ENCODE data around the gene RALGDS.
A peak's percentile ranks its signal among the peaks of the same experiment; 100 is the strongest.

RALGDS gene

DNA sequence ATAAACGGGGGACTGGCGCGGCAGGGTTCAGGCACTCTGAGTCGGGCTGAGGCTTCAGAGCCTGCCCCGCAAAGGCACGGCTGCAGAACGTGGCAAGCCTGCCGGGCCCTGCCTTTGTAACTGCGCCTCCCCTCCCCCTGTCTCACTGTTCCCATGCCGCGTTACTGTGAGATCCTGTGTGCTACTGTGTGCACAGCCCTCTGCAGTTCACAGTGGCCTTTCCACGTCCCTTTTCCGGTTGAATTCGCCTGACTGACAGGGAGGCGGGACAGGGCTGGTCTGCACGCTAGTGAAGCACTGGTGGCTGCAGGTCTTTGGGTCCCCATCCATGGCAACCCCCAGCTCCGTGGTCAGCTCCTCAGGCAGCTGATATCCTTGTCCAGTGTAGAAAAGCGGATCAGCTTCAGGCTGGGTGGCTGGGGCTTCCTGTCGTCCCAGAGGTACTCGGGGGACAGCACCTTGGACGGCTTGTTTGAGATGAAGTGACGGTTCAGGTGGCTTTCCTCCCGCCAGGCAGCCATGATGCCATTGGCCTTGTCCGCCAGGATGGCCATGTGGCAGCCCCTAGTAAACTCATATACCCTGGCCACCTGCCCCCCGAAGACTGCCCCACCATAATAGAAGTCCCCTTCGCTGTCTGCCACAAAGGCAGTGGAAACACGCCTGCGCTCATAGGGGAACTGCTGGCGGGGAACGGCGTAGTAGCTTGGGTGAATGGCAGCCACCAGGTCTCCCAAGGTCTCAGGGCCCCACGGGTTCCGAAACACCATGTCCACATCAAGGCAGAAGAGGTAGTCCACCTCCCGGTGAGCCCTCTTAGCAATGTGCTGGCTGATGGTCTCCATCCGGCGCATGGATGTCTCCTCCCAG, 32.4 kb upstream of the RALGDS start:
- in situ Hi-C loops (cut with HindIII; ENCODE audit: low pct_ligation_motif_present, low pct_unique_long_range_greater_than_20kb, low sequenced_read_pairs) = no loop called here
- no peak for DNase-seq

DNA sequence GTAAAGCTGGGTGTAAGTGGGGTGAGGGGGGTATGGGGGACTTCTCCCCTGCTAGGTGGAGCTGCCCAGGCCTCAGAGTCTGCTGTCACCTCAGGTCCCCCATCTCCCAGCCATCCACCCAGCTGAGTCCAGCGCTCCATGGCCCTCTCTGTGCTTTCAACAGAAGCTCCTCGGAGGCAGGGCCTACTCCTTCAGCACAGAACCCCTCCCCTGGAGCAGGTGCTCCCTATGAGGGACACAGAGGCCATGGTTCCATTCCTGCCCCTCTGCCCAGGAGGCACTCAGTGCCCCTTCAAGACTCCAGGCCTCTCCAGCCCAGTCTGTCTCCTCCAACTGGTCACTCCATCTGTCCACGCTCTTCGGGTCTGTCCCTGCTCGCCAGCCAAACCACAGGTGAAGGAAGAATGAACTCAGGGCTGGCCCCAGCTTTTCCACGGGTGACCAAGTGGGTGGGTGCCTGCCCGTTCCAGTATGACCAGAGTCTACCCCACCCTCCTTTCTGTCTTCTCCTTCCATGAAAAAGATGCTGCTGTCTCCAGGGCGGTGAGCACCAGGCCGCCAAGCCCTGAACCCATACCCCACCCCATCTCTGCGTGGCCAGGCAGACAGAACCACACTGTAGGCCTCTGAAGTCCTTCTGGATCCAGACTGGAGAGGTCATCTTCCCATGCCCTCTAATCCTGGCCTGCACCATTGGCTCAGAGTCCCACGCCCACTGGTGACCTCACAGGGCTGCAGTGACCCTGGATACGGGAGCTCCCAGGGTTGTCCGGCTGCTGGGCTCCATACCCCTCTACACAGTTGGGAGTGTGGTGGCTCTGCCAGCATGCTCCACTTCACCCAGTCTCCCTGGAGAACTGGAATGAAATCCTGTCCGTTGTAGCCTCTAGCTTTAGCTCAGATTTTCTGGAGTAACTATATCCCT, 30.8 kb upstream of the RALGDS start:
- in situ Hi-C loops (cut with HindIII; ENCODE audit: low pct_ligation_motif_present, low pct_unique_long_range_greater_than_20kb, low sequenced_read_pairs) = no loop called here
- no peak for DNase-seq

DNA sequence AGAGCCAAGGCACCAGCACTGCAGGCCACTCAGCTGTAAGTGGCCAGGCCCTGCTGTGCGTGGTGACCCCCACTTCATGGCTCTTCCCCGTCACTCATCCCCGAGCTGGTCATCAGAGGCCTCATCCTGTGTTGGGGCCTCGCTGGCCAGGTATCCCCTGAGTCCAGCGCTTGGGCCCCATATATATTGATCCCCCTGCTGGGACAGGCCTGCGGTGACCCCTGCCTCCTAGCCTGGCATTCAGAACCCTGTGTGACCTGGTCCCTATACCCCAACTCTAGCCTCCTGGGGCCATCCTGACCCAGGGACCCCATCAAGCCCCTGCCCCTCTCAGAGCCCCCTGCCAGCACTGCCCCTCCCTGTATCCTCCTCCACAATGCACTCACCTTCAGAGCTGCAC, 30.0 kb upstream of the RALGDS start:
- in situ Hi-C loops (cut with HindIII; ENCODE audit: low pct_ligation_motif_present, low pct_unique_long_range_greater_than_20kb, low sequenced_read_pairs) = no loop called here
- no peak for DNase-seq

DNA sequence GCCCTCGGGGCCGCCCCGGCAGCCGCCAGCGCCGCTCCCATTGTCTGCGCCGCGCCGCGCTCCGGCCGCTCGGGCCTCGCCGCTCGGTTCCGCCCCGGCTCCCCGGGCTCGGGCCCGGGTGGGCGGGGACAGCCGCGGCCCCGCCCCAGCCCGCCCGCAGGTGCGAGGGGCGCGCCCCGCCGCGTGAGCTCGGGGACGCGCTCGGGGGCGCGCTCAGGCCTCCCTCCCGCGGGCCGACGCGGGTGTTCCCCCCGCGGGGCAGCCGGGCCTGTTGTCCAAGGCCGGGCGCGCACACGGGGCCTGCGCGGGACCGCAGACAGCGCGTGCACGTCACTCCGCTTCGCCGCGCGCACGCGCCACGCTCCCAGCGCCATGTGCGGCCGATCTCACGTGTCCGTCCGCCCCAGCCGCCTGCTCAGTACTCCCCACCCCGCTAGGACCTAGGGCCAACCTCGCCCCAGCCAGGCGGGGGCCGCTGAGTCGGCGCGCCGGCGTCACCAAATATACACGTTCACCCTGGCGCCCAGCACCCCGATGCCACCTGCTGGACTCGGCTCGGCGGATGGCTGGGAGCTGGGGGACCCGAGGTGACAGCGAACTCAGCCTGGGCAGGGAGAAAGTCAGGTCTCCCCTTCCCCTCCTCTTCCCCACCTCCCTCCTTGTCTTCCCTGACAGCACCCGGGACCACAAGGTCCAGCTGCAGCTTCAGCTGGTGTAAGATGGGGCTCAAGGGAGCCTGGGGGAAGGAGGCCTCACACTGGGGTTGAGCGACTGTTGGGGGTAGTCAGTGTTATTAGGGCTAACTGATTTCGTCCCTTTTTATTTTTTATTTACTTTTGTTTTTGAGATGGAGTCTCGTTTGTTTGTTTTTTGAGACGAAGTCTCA, 28.3 kb upstream of the RALGDS start:
- peak; percentile 87 for DNase-seq
- in situ Hi-C loops (cut with HindIII; ENCODE audit: low pct_ligation_motif_present, low pct_unique_long_range_greater_than_20kb, low sequenced_read_pairs) = no loop called here

DNA sequence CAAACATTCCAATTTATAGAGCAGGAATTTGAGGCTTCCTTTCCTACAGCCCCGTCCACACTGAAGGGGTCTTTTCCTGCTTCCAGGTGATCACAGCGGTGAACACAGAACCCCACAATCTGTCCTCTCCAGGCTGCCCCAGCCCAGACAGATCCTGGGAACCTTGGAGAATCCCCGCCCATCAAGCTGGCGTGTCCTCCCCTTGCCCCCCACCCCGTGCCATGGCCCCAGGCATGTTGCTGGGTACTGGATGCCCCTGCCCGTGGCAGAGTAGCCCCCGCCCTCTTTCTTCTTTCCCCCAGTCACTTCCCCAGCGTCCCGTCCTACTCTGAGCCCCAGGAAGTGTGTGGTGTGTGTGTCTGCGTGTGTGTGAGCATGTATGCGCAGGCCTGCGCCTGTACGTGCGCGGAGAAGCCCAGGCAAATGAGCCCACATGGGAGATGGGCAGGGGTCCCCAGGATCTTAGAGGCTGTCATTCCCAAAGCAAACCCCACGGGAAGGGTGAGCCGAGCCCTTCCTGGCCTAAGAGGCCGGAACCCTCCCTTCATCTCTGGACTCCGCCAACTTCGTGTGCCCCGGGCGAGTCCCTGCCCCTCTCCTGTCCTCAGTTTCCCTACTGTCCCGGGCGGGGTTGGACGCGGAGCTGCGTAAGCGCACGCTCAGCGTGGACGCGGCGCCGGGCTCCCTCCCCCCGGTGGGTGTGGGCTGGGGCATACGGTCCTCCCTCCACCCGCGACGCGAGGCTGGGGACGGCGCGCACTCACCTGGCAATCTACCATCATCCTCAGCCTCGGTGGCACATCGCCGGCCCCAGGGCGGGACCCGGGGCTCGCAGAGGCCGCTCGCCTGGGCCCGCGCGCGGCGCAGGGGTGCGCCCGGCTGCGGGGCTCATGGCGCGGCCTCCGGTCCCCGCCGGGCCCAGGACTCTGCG, 27.4 kb upstream of the RALGDS start:
- in situ Hi-C loops (cut with HindIII; ENCODE audit: low pct_ligation_motif_present, low pct_unique_long_range_greater_than_20kb, low sequenced_read_pairs) = no loop called here
- DNase-seq = peak; percentile 19

DNA sequence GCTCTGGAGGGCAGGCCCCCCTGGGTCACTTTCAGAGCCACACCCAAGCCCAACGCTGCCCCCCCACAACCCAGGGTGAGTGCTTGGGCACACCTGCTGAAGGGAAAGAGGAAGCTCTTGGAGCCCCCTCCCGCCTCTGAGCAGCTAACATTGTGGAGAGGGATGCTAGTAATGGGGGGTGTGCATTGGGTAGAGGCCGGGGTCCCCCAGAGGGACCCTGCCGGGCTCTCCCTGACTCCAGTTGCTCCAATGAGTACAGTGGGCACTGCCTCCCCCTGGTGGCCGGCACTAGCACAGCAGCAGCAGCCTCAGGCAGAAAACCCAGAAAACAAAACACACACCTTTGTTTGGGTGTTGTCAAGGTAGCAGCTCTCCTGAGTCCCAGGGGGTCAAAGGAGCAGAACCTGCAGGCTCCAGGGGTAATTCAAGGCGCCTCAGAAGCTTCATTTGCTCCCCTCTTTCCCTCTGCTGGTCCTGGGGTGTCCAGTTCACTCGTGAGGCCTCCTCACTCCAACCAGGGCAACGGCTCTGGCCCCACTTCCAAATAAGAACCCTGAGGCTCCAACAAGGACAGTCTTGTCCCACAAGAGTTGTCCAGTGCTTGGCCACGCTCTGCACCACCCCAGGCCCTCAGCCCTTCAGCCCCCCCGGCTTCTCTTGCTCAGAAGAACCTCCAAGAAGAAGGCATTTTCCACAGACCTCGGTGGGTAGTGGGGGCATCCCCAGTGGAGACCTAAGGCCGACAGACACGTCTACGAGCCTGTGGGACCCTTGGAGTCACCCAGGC, 26.6 kb upstream of the RALGDS start:
- in situ Hi-C loops (cut with HindIII; ENCODE audit: low pct_ligation_motif_present, low pct_unique_long_range_greater_than_20kb, low sequenced_read_pairs) = no loop called here
- DNase-seq = peak; percentile 58

DNA sequence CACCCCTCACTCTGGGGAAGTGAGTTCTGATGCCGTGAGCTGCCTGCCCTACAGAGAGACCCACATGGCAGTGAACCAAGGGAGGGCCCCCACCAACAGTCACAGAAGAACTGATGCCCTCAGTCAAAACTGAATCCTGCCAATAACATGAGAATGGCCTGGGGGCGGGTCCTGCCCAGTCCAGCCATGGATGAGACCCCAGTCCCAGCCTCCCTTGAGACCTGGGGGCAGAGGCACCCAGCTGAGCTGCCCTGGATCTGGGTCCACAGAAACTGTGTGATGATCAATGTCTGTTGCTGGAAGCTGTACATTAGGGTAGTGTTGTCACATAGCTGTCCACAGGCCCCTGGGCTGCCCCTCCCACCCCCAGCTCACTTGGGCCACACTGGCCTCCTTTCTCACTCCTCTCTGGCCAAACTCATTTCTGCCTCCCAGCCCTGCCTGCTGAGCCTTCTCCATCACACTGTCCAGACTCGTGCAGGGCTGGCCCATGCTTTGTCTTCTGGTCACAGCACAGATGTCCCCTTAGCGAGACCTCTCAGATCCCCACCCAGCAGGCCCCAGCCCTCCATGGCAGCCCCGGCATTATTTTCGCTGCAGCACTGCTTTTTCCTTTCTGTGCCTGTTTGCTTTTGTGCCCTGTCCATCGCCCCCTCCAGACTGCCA, 25.8 kb upstream of the RALGDS start:
- in situ Hi-C loops (cut with HindIII; ENCODE audit: low pct_ligation_motif_present, low pct_unique_long_range_greater_than_20kb, low sequenced_read_pairs) = no loop called here

DNA sequence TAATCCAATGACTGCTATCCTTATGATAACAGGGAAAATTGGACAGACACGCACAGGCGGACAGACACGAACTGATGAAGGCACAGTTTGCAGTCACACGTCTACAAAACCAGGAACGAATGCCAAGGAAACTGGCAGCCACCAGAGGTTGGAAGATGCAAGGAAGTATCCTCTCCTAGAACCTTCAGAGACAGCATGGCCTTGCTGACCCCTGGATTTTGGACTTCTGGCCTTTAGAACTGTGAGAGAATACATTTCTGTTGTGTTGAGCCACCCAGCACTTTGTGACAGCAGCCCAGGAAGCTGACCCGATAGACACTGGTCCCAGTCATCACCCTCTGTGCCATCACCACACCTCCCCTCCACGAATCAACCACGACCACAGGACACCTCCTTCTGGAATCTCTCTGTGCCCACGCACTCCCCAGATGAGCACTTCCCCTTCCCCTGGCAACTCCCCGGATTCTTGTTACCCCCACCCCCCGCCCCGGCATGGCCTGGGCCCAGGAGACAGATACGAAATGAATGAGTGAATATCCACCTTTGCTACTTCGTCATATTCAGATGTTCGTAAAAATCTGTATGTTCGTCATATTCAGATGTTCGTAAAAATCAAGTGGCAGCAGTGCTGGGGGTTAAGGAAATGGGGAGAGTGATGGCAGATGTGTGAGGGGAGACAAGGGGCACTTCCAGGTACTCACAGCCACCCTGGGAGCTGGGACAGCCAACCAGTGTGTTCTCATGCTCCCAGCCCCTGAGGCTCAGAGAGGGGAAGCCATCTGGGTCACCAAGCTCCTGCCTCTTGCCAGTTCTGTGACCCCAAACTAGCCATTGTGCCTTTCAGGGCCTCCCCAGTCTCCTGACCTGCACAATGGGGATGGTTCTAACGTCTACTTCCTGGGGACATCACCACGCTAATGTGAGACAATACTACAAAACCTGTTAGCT, 24.1 kb upstream of the RALGDS start:
- in situ Hi-C loops (cut with HindIII; ENCODE audit: low pct_ligation_motif_present, low pct_unique_long_range_greater_than_20kb, low sequenced_read_pairs) = no loop called here
- no peak for DNase-seq

More for the DNA sequence above, 25.8 kb upstream of the RALGDS start:
- no peak for DNase-seq

DNA sequence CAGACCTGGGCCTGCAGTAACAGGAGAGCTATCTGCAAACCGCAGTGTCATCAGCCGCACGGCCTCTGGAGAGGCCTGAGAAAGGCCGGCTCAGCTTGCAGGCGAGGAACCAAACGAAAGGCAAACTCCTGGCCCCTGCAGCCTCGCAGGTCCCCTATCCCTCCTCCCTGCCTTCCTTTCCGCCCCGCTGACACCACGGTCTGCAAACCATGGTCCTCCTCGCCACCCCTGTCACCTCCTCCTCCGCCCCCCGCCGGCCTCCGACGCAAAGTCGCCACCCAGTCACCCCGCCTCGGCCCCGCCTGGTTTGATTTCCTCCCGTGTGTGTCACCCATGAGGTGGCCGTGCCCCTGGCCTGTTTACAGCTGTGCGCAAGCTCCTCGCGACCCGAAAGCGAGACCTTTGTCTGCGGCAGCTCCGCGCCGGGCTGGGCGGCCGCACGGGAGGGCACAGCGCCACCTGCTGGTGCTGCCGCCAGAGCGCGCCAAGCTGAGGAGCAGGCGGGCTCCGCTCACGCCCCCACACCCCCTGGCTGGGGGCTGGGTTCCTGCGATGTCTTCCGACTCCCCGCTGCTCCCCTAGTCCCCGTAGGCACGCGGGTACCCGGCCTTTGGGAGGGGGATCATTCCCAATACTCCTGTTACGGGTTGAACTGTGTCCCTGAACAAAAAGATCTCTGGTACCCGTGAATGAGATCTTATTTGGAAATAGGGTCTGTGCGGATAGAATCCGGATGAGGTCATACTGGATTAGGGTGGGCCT, 23.3 kb upstream of the RALGDS start:
- in situ Hi-C loops (cut with HindIII; ENCODE audit: low pct_ligation_motif_present, low pct_unique_long_range_greater_than_20kb, low sequenced_read_pairs) = no loop called here
- DNase-seq = peak; percentile 65

DNA sequence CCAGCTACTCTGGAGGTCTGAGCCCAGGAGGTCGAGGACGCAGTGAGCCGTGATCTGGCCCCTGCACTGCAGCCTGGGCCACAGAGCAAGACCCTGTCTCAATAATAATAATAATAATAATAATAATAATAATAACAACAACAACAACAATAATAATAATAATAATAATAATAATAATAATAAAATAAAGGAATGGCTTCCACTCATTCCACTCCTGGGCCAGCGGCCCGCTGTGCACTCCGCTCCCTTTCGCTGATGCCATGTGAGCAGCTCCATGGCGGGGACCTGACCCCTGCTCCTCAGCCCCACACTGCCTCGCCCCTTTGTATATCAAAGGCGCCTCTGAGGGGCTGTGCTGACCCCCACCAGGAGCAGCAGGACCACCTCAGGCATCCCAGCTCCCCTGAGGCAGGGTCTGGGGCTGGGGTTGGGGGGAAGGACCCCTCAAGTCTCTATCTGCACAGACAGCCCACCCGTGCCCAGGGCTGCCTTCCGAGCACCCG, 22.6 kb upstream of the RALGDS start:
- in situ Hi-C loops (cut with HindIII; ENCODE audit: low pct_ligation_motif_present, low pct_unique_long_range_greater_than_20kb, low sequenced_read_pairs) = no loop called here
- no peak for DNase-seq

DNA sequence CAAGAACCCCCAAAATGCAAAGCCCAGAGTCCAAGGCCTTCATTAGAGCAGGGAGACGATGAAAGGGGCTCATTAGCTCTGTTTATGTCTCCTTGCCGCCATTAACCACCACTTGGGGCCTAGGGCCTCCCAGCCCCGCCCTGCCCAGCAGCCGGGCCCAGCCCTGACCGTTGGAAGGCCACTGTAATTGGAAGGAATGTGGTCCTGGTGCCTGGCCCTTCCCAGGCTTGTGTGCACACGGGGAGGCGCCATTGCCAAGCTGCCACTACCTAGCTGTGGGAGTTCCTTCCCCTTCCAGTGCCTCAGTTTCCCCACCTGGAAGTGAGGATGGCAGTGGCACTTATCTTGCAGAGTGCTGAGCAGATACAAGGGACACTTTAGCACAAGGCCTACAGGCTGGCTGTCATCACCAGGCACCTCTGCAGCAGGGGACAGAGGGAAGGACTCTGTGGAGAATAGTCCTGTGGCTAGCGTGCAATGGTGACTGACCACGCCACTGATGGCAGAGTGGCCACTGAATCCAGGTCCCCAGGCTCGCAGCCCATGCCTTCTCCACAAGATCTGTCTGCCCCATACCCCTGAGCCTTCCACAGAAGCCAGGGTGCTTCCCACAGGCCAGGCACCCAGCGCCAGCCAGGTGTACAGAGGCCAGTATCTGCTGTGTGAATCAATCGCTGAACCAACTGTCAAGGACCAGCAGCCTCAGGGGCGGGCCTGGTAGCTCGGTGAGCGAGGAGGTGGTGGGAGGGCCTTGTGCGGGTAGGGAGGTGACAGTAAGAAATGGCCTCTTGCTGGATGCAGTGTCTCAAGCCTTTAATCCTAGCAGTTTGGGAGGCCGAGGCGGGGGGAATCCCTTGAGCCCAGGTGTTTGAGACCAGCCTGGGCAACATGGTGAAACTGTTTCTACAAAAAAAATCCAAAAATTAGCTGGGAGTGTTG, 21.9 kb upstream of the RALGDS start:
- in situ Hi-C loops (cut with HindIII; ENCODE audit: low pct_ligation_motif_present, low pct_unique_long_range_greater_than_20kb, low sequenced_read_pairs) = no loop called here
- DNase-seq = no peak

DNA sequence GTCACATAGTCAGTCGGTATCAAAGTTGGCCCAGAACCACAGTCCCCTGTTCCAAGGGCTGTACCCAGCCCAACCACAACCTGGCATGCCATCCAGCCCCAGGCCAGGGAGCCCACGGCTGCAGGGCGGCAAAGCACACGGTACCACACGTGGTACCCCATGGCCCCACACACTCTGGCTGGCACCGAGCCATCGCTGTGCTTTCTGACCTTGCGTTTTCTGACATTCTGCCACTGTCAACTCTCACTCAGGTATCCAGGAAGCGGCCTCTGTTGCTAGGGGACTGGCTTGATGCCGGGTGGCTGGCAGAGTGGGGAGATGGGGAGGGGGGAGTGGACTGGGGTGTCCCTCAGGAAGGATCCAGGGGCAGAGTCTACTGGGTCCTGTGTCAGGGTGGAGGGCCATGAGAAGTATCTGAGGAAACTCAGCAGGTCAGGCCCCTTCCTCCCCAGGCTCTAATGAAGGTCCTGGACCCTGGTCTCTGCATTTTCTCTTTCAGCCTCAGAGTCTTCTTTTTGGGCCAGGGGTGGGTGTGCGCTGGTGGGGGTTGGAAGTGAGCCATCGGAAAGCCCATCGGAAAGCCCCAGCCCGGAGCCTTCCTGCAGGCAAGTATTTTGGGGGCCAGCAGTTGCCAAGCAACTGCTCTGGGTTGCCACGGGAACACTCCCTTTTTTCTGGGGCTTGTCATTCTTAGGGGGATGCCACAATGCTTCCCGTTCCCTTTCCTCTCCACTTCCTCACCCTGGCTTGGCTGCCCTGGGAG, 21.0 kb upstream of the RALGDS start:
- in situ Hi-C loops (cut with HindIII; ENCODE audit: low pct_ligation_motif_present, low pct_unique_long_range_greater_than_20kb, low sequenced_read_pairs) = no loop called here
- DNase-seq = no peak

DNA sequence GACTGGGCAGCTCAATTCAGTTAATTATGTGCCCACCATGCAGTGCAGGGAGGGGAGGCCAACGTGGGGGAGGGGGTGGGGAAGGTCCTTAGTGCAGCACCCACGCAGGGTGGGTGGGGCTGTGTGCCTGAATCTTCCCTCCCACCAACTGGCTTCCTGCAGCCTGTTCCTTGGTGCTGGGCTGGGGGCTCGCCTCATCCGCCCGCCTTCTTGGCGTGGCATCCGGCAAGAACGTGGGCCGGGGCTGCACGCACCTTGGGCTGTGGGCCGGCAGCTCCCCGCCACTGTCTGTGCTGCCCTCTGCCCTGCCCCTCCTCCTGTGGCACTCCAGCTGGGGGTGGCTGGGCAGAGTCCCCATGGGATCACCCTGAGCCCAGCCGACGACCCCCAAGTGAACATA, 19.6 kb upstream of the RALGDS start:
- DNase-seq = no peak
- in situ Hi-C loops (cut with HindIII; ENCODE audit: low pct_ligation_motif_present, low pct_unique_long_range_greater_than_20kb, low sequenced_read_pairs) = no loop called here
